Endothelial cell of hepatic sinusoid (primary cell): ENCODE data around the gene RAD18.

Experiments
- in situ Hi-C: cut with HindIII; loops from 2 replicates; pipeline ENCODE4 v1.10.0; 2017; ENCODE audit warnings: low sequenced_read_pairs

RAD18 gene

DNA sequence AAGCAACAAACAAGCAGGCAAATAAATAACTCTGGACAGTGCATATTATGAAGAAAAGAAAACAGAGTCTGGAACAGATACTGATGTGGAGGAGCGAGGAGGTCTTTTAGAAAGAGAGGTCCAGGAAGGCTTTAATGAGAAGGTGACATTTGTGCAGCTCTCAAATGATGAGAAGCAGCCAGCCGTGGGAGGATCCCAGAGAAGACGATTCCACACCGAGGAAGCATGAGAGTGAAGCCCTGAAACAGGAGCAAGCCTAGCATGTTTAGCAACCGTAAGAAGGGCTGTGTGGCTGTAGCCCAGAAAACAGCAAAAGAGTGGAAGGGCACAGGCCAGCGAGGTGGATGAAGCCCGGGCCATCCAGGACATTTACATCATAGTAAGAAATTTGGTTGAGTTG, 93.1 kb downstream of the RAD18 start:
- in situ Hi-C loops = no loop called here

DNA sequence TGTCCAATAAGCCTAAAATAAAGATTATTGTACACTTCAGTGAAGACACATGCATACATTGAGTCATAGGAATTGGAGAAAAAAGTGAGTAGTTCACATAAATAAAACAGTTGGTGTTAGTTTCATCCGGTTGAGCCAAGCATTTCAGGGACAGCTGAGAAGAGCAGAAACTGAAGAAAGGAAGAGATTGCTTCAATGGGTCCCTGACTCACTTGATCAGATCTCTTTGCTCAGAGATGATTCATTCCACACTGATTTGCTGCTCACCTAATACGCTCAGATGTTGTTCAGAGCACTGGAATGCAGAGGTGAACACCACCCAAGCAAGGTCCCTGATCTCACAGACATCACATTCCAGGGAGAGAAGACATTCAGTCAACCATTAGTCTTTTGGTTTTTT, 93.7 kb downstream of the RAD18 start:
- in situ Hi-C loops = no loop called here

DNA sequence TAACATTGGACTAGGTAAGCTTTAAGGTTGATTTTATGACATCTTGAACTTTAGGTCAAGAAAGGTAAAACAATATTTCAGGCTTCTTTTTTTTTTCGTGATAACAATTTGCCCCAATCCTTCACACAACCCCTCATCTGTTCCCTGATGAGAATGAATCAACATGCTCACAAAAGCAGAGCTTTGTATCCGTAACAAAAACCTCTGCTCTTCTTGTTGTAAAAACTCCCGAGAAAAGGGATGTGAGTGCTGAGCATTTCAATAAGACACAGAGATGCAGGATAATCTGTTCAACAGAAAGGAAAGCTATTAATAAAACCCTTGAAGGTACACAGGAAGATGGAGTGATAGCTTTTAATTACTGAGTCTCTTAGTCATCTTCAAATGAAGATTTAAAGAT, 94.3 kb downstream of the RAD18 start:
- in situ Hi-C loops = no loop called here

DNA sequence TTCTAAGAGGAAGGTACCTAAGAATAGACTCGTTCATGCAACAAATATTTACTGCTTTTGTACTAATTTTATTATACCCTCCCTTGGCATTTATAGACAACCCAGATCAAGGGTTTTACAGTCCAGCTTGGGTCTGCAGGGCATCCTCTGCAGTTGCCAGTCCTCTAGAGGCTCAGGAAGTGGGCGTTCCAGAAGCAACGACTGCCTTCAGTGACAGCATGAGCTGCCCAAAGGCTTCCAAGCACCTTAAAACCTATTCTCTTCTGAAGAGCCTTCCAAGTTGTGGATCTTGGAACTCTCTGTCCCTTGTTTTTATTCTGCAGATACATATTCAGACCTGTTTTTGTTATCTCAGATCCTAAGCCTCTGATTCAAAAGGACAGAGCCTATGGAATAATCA, 95.6 kb downstream of the RAD18 start:
- in situ Hi-C loops = no loop called here

DNA sequence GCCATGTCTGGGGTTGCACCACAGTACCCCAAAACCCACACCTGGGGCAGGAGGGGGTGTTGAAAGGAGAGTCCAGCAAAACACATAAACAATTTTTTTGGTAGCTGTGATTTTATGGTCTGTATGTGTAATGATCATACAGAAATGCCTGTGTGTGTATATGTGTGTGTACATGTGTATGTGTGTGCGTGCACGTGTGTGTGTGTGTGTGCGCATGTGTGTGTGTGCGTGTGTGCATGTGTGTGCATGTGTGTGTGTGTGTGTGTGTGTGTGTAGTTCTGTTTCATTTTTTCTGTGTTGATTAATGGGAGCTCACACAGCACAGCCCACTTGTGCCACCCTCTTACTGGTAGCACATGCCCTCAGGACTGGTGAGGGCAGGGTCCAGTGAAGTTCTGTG, 97.6 kb downstream of the RAD18 start:
- in situ Hi-C loops = no loop called here

DNA sequence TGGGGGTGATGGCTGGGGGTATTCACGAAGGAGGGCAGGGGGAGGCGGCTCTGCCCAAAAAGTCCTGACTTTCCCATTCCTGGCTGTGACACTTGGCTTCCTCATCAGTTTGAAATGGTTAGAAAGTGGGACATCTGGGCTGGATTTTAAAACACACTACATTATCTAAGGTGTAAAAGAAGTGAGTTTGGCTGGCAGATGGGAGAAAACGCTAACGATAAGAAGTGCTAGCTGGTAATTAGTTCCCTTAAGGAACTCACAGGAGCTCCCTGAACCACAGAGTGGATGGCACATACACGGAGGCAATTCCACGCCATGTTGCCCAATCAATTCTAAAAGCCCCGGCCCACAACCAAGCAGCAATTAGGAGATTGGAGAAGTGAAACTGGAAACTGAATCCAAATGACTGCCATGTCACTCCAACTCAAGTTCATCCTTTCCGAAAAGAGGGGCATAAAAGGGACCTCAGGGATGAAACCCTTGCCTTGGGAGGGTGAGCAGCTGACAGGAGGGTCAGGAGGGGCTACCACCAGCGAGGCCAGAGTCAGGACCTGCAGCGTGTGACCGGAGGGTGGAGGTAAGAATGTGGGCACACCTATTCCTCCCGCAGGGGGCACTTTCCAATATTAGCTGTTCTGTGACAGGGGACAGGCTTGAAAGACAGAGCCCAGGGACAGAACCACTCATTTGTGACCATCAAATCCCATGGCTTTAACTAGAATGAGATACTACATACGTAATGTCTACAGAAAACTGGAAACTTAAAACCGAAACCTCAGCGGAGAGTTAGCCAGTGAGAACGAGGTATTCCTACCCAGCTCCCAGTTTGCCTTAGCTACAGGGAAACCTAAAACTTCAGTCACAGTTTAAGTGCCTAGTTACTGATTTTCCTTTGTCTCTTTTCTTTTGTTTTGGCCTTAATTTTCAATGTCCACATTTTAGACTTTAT, 98.6 kb downstream of the RAD18 start:
- in situ Hi-C loops = no loop called here

DNA sequence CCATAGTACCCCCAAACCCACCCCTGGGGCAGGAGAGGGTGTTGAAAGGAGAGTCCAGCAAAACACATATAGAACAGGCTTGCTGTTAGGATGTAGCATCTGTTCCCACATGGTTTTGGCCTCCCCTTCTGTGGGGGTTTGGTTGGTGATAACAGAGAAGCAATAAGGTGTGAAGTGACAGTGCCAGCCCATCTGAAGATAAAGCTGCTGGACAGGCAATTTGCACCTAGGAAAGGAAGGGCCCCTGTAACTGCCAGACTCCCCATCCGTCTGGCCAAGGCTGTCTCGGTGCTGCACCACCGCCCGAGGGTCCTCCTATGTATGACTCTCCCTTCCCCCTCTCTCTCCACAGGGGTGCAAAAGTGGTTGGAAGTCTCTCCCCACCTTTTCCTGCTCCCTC, 99.4 kb downstream of the RAD18 start:
- in situ Hi-C loops = no loop called here

DNA sequence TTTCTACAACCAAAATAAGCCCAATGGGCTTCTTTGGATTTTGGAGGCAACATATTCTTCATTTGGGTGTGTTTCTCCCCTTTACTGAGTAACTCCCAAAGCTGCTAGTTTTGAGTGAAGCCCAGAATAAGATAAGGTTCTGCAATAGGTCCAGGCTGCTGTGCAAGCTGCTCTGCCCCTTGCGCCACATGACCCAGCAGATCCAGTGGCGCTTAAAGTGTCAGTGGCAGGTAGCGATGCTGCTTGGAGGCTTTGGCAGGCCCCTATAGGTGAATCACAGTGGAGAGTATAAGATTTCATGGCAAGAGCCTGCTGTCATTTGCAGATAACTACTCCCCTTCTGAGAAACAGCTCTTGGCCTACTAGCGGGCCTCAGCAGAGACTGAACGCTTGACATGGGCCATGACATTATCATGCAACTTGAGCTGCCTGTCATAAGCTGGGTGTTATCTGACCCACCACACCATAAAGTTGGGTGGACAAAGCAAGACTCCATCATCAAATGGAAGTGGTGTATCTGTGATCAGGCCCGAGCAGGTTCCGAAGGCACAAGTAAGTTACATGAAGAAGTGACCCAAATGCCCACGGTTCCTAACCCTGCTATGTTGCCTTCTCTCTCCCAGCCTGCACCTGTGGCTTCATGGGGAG, 105.4 kb downstream of the RAD18 start:
- in situ Hi-C loops = no loop called here

DNA sequence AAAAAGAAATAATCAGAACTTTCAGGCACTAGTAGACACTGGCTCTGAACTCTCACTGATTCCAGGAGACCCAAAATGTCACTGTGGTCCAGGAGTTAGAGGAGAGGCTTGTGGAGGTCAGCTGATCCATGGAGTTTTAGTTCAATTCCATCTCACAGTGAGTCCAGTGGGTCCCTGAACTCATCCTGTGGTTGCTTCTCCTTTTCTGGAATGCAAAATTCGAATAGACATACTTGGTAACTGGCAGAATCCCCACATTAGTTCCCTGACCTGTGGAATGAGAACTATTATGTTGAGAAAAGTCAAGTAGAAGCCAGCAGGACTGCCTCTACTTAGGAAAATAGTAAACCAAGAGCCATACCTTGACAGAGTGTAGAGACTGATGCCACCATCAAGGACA, 106.6 kb downstream of the RAD18 start:
- in situ Hi-C loops = no loop called here

DNA sequence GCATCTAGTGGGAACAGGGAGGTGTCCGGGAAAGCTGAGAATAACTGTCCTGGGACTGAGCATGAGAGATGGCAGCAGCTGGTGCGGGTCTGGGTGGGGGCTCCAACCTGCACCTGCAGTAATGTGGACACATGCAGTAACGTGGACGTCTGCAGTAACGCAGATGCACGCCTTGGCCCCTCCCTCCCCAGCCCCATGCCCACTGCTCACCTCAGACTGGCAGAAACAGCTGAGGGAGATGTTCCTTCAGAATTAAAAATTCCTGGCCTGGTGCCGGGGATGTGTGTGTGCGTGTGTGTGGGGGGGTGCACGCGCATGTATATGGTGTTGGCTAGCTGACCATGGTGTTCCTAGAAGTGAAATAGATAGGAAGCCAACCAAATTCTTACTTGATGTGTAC, 107.2 kb downstream of the RAD18 start:
- in situ Hi-C loops = no loop called here

DNA sequence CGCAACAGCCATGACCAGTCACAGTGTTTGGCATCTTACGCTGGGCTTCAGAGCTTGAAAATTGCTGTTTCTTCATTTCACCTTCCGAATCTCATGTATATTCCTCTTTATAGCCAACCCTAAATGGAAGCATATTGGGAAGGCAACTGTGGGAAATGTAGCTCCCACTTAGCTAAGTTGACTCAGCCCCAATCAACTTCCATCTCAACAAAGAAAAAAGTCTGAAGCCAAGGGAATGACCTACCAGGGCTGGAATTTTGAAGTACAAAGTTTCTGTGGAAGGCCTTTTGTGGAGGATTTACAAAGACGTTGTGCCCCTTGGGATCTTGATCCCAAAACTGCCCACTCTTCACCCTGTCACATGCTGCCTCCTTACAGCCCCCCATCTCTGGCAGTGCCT, 108.6 kb downstream of the RAD18 start:
- in situ Hi-C loops = no loop called here

DNA sequence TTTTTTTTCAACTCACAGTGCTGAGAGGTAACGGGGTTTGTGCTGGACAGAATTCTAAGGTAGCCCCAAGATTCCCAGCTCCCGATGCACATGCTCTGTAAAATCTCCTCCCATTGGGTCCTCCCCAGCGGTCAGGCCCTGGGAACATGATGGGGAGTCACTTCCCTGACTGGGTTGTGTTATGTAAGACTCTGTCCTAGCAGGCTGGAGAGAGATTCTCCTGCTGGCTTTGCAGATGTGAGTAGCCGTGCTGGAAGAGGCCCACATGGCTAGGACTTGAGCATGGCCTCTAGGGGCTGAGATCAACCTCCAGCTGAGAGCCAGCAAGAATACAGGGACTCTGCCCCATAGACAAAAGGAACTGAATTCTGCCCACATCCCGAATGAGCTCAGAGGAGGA, 110.2 kb downstream of the RAD18 start:
- in situ Hi-C loops = no loop called here

DNA sequence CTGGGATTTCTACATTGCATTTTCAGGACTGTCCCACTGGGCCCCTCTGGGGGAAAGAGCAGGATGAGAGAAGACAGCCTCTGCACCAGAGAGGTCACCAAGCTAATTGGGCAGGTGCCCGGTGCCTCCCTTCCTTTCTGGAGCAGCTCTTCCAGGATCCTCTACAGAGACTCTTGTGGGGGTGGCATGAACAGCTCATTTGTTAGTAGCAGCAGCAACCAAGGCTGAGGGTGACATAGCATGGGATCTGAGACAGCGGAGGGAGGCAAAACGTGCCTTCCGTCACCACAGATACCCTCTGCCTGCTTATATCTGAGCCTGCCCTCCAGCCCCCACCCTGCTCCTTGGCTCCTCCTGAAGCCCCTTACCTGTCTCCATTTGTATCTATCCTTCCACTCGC, 110.8 kb downstream of the RAD18 start:
- in situ Hi-C loops = no loop called here

DNA sequence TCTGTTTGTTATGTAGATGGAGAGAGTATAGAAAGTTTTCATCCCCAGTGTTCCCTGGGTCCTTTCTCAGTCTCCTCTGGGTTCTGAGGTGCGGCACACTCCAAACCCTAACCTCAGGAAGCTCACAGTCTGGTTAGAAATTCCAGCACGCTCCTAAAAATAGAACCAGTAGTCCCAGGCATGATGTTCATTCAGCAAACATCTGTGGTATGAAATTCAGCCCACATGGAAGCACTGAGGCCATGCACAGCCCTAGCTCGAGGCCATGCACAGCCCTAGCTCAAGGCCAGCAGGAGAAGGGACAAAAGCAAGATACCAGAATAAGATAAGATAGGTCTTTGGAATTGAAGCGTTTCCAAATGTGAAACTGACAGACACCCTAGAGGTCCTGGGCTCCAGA, 111.6 kb downstream of the RAD18 start:
- in situ Hi-C loops = no loop called here

DNA sequence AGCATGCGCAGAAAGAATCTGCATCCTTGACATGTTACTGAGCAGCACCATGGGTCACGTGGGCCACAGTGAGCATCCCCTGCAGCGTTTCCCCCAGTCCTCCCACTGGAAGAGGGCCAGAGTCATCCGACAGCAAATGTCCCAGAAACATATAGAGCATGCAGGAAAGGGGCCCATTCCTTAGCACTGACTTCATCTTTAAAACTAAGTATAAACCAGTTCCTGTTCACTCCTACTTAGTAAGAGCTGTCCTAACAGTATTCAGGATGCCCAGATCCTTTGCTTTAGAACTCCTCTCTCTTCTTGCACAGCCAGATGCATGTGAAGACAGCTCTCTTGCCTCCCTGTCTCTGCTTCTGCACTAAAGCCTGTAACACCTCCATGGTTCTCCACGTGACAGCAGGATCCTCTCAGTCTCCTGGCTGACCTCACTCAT, 114.6 kb downstream of the RAD18 start:
- in situ Hi-C loops = no loop called here

DNA sequence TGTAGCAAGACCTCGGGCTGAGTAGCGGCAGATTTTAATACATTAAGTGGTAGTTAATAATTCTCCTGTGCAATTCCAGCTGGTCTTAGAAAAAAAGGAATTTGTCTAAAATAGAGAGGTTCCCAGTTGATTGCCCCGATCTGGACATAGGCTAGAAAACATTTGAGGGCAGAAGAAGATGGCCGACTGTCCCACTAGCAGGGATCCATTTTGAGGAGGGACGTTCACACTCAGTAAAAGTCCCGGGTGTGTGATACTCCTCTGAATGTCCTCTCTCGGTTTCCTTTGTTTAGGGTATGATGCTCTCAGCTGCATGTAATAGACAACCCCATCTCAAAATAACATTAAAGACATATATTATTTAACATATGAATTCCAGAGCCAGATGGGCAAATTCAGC, 116.0 kb downstream of the RAD18 start:
- in situ Hi-C loops = no loop called here

DNA sequence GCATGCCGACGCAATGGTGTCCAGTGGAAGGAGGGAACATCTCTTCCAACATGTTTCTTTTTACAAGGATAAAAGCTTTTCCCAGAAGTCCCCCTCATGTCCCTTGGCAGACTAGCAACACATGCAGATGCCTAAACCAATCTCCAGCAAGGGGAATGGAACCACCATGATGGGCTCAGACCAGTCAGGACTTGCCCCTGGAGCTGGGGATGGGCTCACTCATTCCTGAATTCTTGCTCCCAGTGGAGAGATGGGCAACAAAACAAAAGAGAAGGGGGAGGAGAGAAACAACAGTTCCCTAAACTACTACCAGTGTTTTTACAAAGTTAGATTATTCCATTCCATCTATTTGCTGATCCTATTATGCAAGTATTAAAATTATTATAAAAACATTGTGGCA, 117.1 kb downstream of the RAD18 start:
- in situ Hi-C loops = no loop called here

DNA sequence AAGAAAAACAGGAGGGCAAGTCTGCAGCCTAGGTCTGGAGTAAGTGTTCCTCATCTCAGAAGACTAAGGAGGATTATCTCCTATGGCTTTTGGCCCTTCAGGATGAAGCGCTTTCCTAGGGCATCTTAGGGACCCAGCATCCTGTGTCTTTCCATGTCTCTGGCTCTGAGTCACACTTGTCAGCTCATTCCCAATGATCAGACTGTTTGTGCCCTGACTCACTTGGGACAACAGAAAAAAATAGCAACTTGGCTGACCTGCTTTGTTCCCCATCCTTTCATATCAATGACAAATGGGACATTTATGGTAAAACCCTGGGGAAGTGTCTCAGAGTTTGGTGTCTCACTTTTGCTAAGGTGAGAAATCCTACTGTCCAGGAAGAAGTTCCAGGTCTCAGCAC, 117.6 kb downstream of the RAD18 start:
- in situ Hi-C loops = no loop called here

DNA sequence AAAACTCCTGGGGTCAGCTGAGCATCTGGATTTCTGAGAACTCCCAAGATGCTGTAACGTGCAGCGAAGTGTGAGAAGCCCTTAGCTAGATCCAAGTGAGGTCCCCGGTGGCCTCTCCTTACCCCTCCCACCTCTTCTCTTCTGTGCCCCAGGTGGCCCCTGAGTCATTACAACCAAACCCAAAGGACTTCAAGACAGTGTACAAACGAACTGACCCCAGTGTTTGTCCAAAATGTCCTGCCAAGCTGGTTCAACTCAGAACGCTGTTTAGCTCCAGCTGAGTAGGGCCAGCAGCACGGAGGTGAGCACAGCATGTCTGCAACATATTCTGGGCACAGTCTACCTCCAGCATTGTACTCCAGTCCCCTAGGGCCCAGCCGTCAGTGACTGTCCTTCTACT, 119.9 kb downstream of the RAD18 start:
- in situ Hi-C loops = loop anchor here (5.0 kb wide), 1 partner anchor 46 kb away; no protein-coding TSS in a partner anchor

DNA sequence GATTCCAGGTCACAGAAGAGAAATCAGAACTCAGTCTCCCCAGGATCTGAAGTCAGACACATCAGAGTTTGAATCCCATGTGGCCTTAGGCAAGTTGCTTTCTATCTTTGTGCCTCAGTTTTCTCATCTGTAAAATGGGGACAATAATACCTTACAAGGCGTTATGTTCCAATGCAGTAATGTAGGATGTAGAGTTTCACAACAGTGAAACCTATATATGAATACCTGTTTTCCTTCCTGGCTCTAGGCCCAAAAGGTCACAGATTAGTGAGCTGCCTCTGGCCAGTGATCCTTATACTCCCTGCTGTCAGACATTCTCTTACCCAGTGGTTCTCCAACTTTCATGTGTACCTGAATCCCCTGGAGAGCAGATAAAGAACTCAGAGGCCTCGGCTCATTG, 121.0 kb downstream of the RAD18 start:
- in situ Hi-C loops = loop anchor here (5.0 kb wide), 1 partner anchor 45 kb away; no protein-coding TSS in a partner anchor

DNA sequence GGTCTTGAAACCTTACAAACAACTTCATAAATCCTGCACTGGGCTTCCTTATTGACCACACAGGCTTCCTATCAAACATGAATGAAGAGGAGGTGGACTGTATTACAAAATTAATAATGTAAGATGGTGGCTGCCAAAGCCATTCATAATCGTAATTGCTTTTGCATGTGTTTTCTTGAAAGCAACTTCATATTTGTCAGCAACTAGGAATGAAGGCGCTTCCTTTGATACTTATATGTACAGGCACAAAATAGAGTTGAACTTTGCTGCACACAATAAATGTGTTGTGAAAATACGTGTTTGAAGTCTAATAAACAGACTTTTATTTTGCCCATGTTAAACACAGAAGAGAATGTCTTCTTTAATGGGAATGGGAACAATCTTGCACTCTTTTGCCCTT, 121.8 kb downstream of the RAD18 start:
- in situ Hi-C loops = loop anchor here (5.0 kb wide), 1 partner anchor 44 kb away; no protein-coding TSS in a partner anchor

DNA sequence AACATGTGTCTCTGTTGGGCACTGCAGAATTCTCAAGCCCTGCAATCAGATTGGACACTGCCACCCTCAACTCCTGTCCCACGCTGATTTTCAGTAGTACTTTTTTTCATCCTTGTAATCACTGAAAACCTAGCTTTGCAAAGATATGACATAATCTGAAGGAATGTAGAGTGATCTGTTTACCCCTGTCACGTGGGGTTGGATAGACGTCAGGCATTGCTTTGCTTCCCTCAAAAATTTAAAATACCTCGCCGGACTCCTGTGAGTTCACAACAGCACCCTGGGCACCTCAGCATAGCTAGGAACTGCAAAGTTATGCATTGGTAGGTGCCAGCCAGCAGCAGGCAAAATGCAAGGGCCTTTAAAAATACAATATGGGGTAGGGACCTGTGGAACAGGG, 122.7 kb downstream of the RAD18 start:
- in situ Hi-C loops = loop anchor here (5.0 kb wide), 1 partner anchor 43 kb away; no protein-coding TSS in a partner anchor
